ENCODE data around the gene CPA5. TPM values are rescaled to one million over a fixed set of nuclear protein-coding genes. Genes with fewer than 3 reads are reported as not detected.

The CPA5 gene
- total RNA-seq, 4 donors from 2014 or later: not detected

- Histone ChIP-seq H3K27me3 (no peaks in the 10 kb centered on the region), H3K27ac (no peak overlapping the region), H3K4me1 (no peaks in the 10 kb centered on the region), H3K4me3 (no peak overlapping the region), H3K36me3 (no peaks in the 10 kb centered on the region), H3K9me3 (no peaks in the 10 kb centered on the region)
- TF ChIP-seq, protein P1, sequence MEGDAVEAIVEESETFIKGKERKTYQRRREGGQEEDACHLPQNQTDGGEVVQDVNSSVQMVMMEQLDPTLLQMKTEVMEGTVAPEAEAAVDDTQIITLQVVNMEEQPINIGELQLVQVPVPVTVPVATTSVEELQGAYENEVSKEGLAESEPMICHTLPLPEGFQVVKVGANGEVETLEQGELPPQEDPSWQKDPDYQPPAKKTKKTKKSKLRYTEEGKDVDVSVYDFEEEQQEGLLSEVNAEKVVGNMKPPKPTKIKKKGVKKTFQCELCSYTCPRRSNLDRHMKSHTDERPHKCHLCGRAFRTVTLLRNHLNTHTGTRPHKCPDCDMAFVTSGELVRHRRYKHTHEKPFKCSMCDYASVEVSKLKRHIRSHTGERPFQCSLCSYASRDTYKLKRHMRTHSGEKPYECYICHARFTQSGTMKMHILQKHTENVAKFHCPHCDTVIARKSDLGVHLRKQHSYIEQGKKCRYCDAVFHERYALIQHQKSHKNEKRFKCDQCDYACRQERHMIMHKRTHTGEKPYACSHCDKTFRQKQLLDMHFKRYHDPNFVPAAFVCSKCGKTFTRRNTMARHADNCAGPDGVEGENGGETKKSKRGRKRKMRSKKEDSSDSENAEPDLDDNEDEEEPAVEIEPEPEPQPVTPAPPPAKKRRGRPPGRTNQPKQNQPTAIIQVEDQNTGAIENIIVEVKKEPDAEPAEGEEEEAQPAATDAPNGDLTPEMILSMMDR (IDR thresholded peaks at IDR 0.05): no peak
- no peak for TF ChIP-seq POLR2A (IDR thresholded peaks at IDR 0.05)
- intact Hi-C loops (cut with DNase I; ENCODE audit: low total_unique reads): no loop called here
- DNase-seq: no peak
Observed at GRCh38 chr7:130401101-130401500, 56.5 kb downstream of the CPA5 start.

GRCh38 chr7:130401578-130401977, 57.0 kb downstream of the CPA5 start:
- H3K4me1 ChIP-seq: no peaks in the 10 kb centered on the region
- H3K9me3 ChIP-seq: no peaks in the 10 kb centered on the region
- H3K36me3 ChIP-seq: no peaks in the 10 kb centered on the region
- no peak overlapping the region for H3K4me3 ChIP-seq
- no peaks in the 10 kb centered on the region for H3K27me3 ChIP-seq
- no peak for DNase-seq
- H3K27ac ChIP-seq: no peak overlapping the region
- intact Hi-C loops (cut with DNase I; ENCODE audit: low total_unique reads): no loop called here
- TF ChIP-seq, protein P1 (IDR thresholded peaks at IDR 0.05): no peak
- no peak for TF ChIP-seq POLR2A (IDR thresholded peaks at IDR 0.05)

- TF ChIP-seq, protein P1 (IDR thresholded peaks at IDR 0.05): no peak
- TF ChIP-seq POLR2A (IDR thresholded peaks at IDR 0.05): no peak
- DNase-seq: no peak
- Histone ChIP-seq H3K36me3 (no peaks in the 10 kb centered on the region), H3K4me1 (no peaks in the 10 kb centered on the region), H3K27me3 (no peaks in the 10 kb centered on the region), H3K27ac (no peak overlapping the region), H3K9me3 (no peaks in the 10 kb centered on the region), H3K4me3 (no peak overlapping the region)
- intact Hi-C loops (cut with DNase I; ENCODE audit: low total_unique reads): no loop called here
Observed at GRCh38 chr7:130405003-130405402, 60.4 kb downstream of the CPA5 start.

GRCh38 chr7:130409067-130409711, 64.6 kb downstream of the CPA5 start:
- DNase-seq: no peak
- no peak overlapping the region for H3K4me3 ChIP-seq
- H3K4me1 ChIP-seq: no peaks in the 10 kb centered on the region
- H3K9me3 ChIP-seq: no peaks in the 10 kb centered on the region
- no peaks in the 10 kb centered on the region for H3K36me3 ChIP-seq
- TF ChIP-seq, protein P1 (IDR thresholded peaks at IDR 0.05): no peak
- no peak for TF ChIP-seq POLR2A (IDR thresholded peaks at IDR 0.05)
- no peak overlapping the region for H3K27ac ChIP-seq
- intact Hi-C loops (cut with DNase I; ENCODE audit: low total_unique reads): no loop called here
- no peaks in the 10 kb centered on the region for H3K27me3 ChIP-seq

DNA sequence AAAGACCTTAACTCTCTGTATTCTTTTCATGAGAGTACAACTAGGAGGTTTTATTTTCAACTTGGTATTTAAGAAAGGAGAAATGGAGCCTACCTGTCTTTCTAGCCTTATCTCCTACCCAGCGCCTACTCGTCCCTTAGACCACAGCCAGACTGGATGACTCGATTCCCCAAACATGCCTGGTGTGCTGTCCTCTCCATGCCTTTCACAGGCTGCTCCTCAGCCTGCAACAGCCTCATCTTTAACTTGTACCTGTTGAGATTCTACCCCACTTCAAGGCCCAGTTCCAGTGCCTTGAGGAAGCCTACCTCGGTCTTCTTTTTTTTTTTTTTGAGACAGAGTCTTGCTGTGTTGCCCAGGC, 65.1 kb downstream of the CPA5 start:
- no peaks in the 10 kb centered on the region for H3K27me3 ChIP-seq
- no peaks in the 10 kb centered on the region for H3K9me3 ChIP-seq
- no peaks in the 10 kb centered on the region for H3K4me1 ChIP-seq
- TF ChIP-seq POLR2A (IDR thresholded peaks at IDR 0.05): no peak
- TF ChIP-seq, protein P1 (IDR thresholded peaks at IDR 0.05): no peak
- intact Hi-C loops (cut with DNase I; ENCODE audit: low total_unique reads): no loop called here
- H3K36me3 ChIP-seq: no peaks in the 10 kb centered on the region
- H3K27ac ChIP-seq: no peak overlapping the region
- no peak overlapping the region for H3K4me3 ChIP-seq
- no peak for DNase-seq

Measured in uterus (tissue), 4 donors.